HG02759 (cell line): ENCODE measurements around the gene PGRMC1.
"Not testable (repeated sequence)": the region's sequence is repeated elsewhere in the genome, so short reads cannot be mapped to it uniquely, and the experiment has no call there.

ENCODE experiments used
- ATAC-seq: cut with Tn5 transposase; IDR thresholded peaks from one replicate; pipeline ENCODE4 v1.9.1; 2021; ENCODE audit warnings: mild to moderate bottlenecking, moderate library complexity; ENCODE audit not compliant: unreplicated experiment

The PGRMC1 gene

DNA sequence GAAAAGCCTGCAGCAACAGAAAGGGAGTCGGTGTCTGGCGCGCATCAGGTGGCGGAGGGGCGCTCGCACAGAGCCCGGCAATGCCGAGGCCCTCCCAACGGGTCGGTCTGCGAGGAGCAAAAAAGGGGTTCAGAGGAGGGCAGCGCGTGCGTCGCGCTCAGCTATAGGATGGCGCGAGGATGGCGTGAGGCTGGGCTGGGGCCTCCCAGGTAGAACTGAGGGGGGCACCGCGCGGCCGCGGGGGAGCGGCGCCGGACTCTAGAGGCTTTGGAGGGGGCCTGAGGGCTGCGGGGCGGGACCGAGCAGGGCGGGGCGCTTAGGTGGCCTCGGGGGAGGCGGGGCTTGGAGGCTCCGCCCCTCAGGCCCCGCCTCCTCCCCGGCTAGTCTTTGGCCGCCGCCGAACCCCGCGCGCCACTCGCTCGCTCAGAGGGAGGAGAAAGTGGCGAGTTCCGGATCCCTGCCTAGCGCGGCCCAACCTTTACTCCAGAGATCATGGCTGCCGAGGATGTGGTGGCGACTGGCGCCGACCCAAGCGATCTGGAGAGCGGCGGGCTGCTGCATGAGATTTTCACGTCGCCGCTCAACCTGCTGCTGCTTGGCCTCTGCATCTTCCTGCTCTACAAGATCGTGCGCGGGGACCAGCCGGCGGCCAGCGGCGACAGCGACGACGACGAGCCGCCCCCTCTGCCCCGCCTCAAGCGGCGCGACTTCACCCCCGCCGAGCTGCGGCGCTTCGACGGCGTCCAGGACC is at the start of gene PGRMC1:
Gene PGRMC1 (plus strand): TSS at position 414 of the 751 bp plus-strand sequence. CDS start 79 bp downstream, at position 493.
- ATAC-seq: peak; percentile 92

DNA sequence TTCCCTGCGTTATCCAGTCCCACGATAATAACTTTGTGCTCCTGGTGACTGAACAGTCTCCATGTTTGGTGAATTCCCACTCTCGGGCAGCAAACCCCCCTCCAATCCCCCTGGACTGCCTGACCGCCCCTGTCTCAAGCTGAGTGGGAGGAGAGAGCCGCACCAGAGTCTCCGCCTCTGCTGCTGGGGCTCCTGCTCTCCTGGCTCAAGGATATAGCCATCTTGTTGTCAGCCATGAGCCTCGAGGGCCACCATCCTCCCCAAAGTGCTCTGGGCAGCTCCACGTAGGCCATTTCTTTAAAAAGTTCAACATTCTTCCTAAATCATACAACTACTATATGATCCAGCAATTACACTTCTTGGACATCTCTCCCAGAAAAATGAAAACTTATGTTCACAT is 49.3 kb upstream of the PGRMC1 start:
- ATAC-seq: no peak

DNA sequence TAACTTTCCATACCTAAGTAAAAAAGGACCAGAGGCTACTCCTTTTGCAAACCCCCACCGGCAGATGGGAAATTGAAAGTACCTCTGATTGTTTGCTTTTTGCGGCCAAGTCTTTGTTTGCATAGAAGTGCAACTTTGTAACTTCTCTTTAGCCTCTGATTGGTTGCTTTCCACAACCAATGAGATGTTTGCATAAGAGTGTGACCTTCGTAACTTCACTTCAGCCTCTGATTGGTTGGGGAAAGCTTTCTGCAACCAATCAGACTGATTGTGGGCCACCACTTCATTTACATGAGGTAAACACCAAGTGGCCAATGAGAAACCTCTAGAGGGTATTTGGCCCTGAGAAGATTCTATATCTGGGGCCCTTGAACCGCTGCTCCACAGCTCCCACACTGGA is 48.8 kb upstream of the PGRMC1 start:
- no peak for ATAC-seq

DNA sequence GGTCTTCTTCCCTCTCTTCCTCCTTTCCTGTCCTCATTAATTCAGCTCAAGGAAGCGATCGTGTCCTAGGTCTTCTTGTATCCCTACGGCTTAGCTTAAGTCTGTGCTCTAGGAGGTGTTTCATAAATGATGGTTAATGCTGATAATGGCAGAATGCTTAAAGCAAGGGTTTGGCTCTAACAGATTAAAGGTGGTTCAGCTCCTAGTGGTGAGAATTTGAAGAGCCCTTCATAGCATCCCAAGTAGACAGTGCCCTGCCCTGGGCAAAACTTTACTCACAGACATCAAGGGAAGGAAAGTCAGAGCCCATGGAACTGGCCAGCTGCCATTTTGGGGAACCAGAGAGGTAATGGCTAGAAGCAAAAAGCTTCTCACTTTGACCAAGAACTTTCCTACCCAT is 47.0 kb upstream of the PGRMC1 start:
- no peak for ATAC-seq

DNA sequence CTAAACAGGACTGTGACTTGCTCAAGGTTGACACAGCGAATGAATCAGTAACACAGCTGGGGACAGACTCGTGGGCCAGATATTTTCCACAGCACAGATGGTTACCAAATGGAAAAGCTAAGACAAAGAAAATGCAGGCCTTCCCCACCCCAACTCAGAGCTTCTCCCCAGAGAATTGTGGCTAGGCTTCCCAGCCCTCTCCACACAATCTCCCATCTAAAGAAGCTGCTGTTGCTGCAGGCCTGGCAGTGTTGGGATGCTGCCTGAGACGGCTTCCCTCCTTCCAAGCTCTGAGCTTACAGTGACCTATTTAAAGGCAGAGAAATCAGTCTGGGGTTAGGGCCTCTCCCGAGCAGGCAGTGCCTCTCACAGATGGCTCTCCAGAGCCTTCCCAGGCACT is 46.5 kb upstream of the PGRMC1 start:
- ATAC-seq: no peak

DNA sequence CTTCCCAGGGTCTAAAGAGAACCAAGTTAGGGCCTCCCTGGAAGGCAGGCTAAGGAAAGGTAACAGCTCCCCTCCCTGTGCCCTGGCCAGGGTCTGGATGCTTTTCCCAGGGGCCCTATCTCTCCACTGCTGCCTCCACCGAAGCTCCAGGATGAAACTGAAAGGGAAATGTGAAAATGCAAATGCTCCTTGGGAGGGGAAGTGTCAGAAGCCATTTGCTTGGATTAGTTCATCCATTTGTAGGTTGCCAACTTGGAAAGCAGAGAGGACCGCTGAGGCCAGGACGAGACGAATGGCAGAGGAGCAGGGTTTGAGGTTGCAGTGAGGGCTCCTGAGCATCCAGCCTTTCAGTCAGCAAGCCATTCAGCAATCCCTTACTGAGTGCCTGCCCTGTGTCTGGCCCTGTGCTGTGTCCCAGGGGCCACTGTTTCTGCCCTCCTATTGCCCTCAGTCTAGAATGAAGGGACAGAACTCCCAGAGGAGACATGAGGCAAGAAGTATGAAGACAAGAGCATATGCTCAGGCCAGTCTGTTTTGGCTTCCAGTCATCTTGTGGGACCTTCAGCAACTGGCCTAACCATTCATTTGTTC is 45.9 kb upstream of the PGRMC1 start:
- no peak for ATAC-seq

DNA sequence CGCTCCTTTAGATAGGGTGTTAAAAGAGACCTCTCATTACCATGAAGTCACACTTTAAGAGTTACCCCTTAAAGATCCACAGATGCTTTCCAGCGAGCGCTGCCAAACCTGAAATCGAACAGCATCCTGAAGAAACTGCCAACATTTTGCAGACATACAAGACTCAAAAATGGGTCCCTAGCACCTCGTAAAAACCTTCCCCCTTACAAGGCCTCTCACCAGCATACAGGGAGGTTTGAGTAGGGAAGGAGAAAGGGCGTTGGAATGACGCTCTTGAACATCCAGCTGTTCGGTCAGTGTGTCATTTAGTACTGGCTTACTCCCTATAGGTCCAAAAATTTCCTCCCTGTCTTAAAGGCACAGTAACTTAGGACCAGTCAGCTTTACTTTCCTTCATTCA is 45.3 kb upstream of the PGRMC1 start:
- no peak for ATAC-seq

DNA sequence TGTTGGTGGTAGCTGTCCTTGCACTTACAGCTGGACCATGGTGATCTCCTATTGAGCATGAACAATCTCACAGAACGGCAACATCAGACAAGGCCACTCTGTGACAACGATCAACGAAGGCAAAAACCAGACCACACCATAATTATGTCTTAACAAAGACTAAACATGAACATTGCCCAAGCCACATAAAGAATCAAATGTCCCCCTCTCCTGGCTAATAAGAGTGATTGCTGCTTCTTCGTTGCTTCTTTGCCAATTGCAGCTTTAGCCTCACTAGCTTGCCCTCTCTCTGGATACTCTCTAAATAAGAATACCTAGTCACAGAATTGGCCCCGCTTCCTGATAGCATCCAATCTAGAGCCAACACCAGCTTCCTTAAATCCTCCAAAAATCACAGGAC is 41.5 kb upstream of the PGRMC1 start:
- no peak for ATAC-seq

DNA sequence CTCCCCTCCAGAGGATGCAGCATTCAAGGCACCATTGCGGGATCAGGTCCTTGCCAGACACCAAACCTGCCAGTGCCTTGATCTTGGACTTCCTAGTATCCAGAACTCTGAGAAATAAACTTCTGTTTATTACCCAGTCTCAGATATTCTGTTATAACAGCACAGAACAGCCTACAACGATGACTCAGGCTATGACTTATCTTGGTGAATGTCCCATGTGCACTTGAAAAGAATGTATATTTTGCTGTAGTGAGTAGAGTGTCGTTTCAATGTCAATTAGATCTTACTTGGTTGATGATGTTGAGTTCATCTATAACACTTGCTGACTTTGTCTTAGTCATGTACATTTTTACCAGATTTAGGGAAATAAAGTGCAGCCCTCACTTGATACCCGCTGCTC is 34.5 kb upstream of the PGRMC1 start:
- ATAC-seq: no peak

DNA sequence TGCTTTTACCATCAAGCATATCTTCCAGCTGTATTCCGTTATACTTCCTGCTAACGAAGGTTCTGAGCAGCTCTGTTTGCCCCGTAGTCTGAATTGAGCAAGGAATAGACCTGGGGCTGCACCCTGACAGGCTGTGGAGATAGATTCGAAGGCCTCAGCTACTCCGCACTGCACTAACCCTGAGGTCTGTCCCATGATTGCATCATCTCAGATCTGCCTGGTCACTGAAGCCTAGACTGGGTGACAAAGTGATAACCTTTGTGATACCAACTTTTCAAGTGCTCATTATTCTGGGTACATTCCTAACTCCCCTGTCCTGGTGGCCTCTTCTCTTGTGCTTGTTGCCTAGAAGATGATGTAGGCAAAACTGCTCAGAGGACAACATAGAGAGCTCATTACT is 29.9 kb upstream of the PGRMC1 start:
- ATAC-seq: no peak

DNA sequence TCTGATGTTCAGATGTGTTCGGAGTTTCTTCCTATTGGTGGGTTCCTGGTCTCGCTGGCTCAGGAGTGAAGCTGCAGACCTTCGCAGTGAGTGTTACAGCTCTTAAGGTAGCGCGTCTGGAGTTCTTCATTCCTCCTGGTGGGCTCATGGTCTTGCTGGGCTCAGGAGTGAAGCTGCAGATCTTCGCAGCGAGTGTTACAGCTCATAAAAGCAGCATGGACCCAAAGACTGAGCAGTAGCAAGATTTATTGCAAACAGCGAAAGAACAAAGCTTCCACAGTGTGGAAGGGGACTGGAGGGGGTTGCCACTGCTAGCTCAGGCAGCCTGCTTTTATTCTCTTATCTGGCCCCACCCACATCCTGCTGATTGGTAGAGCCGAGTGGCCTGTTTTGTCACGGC is 28.6 kb upstream of the PGRMC1 start:
- not testable (repeated sequence) for ATAC-seq

DNA sequence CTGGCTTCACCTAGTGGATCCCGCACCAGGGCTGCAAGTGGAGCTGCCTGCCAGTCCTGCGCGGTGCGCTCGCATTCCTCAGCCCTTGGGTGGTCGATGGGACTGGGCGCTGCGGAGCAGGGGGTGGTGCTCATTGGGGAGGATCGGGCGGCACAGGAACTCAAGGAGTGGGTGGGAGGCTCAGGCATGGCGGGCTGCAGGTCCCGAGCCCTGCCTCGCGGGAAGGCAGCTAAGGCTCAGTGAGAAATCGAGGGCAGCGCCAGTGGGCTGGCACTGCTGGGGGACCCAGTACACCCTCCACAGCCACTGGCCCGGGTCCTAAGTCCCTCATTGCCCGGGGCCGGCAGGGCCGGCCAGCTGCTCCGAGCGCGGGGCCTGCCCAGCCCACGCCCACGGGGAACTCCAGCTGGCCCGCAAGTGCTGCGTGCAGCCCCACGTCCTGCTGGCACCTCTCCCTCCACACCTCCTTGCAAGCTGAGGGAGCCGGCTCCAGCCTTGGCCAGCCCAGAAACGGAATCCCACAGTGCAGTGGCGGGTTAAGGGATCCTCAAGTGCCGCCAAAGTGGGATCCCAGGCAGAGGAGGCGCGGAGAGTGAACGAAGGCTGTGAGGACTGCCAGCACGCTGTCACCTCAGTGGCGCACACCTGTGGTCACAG is 27.6 kb upstream of the PGRMC1 start:
- ATAC-seq: no peak

DNA sequence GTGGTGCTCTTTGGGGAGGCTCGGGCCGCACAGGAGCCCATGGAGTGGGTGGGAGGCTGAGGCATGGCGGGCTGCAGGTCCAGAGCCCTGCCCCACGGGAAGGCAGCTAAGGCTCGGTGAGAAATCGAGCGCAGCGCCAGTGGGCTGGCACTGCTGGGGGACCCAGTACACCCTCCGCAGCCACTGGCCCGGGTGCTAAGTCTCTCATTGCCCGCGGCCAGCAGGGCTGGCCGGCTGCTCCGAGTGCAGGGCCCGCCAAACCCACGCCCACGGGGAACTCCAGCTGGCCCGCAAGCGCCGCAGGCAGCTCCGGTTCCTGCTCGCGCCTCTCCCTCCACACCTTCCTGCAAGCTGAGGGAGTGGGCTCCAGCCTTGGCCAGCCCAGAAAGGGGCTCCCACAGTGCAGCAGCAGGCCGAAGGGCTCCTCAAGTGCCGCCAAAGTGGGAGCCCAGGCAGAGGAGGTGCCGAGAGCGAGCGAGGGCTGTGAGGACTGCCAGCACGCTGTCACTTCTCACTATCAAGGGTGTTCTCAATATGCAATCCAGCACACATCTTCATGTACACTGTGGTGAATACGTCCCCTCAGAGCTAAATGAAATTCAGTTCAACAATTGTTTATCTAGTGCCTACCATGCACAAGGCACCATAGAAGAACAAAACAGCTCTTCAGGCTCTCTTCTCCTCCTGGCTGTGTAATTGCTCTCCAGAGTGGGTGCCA is 25.0 kb upstream of the PGRMC1 start:
- ATAC-seq: not testable (repeated sequence)

DNA sequence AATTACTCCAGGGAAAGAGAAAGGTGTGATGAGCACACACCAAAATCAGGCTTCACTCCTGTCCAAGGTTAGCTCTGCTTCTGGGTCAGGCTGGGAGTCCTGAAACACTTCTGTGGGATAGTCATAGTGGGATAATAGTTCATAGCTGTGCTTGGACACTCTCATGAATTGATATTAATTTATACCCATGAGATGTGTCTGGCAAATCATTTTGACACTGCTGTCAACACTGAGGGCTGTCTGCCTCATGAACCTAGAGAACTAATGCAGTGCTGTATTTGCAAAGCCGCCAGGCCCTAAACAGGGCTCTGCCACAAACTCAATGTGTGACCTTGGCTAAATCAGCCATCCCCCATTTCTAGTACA is 24.5 kb upstream of the PGRMC1 start:
- ATAC-seq: no peak

DNA sequence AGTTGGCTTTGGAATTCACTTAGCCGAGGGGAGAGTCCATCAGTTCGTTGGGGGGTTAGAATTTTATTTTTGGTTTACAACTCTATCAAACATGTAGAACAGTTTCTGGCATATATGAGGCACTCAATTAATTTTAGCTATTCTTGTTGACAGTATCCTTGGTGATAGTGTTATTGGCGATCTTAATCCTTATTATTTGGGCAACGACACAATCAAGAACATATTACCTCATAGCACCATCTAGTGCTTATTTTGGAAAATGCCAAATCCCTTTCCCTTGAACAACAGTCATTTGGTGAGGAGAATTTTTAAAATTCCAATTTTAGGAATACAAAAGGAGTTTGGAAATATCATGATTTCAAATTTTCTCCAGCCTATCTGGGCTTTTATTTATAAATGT is 17.9 kb upstream of the PGRMC1 start:
- no peak for ATAC-seq

DNA sequence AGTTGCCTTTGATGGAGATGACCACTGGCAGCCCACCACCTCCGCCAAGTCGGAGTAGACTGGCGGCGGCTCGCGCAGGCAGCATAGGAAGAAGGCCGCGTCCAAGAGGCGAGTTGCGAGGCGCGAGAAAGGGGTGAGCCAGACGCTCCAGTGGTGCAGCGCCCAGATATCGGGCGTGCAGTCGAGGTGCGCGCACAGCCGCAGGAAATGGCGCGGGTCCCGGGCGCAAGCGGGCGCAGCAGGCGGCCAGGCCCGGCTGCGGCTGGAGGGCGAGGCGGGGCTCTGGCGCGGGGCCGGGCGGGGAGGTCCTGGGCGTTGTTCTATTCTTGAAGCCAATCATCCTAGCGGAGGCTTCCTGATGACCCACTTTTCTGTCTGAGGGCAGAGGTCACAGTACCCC is 13.2 kb upstream of the PGRMC1 start:
- ATAC-seq: no peak

DNA sequence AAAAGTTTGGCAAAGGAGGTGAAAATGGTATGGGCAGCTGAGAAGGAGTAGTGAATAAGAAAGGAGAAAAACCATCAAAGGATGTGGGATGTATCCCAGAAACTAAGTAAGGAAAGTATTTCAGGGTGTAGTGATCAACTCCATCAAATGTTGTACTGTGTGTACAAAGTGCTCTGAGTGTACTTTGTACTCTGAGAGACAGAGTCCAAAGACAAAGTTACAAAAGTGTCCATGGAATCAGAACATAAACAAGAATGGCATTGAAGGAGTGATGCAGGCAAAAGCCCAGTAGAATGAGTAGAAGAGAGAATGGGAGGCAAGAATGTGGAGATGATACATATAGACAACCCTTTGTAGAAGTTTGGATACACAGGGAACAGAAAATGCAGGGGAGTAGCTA is 12.3 kb upstream of the PGRMC1 start:
- no peak for ATAC-seq

DNA sequence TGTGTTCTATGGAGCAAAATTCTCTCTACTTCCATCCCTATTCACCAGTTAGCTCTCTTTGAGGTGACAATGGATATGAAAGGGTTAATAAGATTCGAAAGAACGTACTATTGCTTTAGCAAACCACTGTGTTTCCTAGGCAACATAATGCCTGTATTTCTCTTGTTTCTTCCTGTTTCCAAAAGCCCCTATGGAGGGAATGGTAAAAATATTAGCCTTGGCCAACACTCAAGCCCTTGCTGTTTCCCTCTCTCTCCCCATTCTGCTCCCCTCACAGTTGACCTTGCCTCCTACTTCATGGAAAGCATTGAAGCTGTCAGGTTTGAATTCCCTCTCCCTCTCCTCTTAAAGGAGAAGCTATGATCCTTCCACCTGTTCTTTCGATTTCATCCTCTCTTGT is 9.6 kb upstream of the PGRMC1 start:
- ATAC-seq: no peak

DNA sequence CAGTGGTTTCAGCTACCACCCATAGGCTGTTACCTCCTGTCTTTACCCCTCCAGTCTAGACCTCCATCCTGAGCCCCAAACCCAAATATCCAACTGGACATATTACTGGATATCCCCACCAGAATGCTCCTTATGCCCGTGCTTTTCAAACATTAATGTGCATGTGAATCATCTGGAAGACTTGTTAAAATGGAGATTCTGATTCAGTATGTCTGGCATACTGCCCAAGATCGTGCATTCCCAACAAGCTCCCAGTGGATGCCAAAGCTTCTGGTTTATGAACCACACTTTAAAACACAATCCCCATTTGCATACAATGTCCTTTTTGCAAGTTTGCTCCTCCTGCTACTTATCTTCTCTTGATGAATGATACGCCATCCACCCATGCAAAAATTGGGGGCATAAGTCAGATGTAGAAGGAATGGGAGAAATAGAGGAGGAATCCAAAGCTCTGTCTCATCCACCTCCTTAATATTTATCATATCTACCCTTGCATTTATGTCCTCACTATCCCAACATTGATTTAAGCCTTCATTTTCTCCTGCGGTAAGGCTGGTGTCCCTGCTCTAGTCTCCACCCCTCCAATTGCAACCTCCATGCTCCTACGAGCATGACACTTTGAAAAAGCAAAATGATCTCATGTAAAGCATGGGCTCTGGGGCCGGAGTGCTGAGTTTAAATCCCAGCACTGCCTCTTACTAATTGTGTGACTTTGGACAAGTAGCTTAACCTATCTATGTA is 7.4 kb upstream of the PGRMC1 start:
- ATAC-seq: no peak

DNA sequence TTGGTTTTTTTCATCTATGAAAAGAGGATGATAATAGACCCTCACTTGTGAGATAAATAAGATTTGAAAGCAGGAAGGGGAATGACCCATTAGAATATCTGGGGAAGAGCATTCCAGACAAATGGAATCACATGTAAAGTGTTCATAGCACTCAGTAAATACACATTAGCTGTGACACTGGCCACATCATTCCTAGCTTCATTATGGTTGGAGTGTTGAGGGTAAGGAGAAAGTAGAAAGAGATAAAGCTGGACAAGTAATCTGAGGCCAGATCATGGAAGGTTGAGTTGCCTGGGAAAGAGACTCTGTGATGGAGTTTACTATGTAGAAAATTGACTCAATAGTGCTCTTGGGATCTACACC is 6.9 kb upstream of the PGRMC1 start:
- ATAC-seq: no peak

DNA sequence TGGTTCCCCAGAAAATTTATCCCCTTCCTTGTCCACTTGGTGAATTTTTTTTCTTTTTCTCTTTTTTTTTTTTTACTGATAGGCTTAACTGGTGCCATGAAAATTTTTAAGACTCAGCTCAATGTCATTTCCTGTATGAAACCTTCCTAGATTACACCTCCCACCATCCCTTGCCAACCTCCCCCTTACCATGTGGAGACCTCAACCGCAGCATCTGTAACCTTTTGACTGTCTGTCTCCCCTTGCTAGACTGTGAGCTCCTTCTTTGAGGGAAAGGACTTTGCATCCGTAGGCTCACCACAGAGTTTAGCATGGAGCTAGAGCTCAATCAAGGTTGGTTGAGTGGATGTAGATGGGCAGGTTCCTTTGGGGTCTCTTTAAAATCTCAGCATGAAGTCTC is 5.2 kb upstream of the PGRMC1 start:
- ATAC-seq: no peak
